CD8-positive, alpha-beta memory T cell (primary cell): ENCODE data around the gene SASH3. TPM values are rescaled to one million over a fixed set of nuclear protein-coding genes. Genes with fewer than 3 reads are reported as not detected.

Experiments
- CTCF ChIA-PET: fragments of 350-600 bp; sonication (Branson Sonifier 250); formaldehyde crosslinking; loops from one replicate; lab custom pipeline; 2021; ENCODE audit warnings: antibody characterized with exemption; lab: Charles Lee
- POLR2A ChIA-PET: fragments of 350-600 bp; sonication (Branson Sonifier 250); formaldehyde crosslinking; loops from one replicate; lab custom pipeline; 2021; ENCODE audit warnings: antibody characterized with exemption; lab: Charles Lee
- DNase-seq, 5 donors: peaks; one replicate each; pipeline versions ENCODE4 v3.0.0 to v3.0.0-alpha.2; 2020 to 2022; ENCODE audit warnings: mixed read lengths in 1 of 5
- H3K27ac ChIP-seq: one replicate; pipeline ENCODE4 v1.7.0; 2013; ENCODE audit warnings: low read depth, mild to moderate bottlenecking, low read length, moderate library complexity
- H3K27me3 ChIP-seq: 2 replicates; pipeline ENCODE4 v1.7.0; 2013; ENCODE audit warnings: low read length, mild to moderate bottlenecking; ENCODE audit not compliant: insufficient read depth, poor library complexity, severe bottlenecking
- H3K36me3 ChIP-seq: 2 replicates; pipeline ENCODE4 v1.7.0; 2013; ENCODE audit warnings: mild to moderate bottlenecking, low read length, moderate library complexity; ENCODE audit not compliant: insufficient read depth
- H3K4me1 ChIP-seq: 2 replicates; pipeline ENCODE4 v1.7.0; 2013; ENCODE audit warnings: mild to moderate bottlenecking, low read length, moderate library complexity; ENCODE audit not compliant: insufficient read depth
- H3K4me3 ChIP-seq: 2 replicates; pipeline ENCODE4 v1.7.0; 2013; ENCODE audit warnings: mild to moderate bottlenecking, low read length
- H3K9me3 ChIP-seq: 2 replicates; pipeline ENCODE4 v1.7.0; 2013; ENCODE audit warnings: mild to moderate bottlenecking, low read length
- H3K27ac Mint-ChIP-seq, 8 donors: one replicate each; pipeline ENCODE4 v1.8.0; 2020 to 2021; ENCODE audit warnings: mixed read lengths in 8 of 8, mild to moderate bottlenecking in 6 of 8, inconsistent platforms in 3 of 8, moderate library complexity in 3 of 8
- H3K27me3 Mint-ChIP-seq, 2 donors: one replicate each; pipeline ENCODE4 v1.8.0; 2020 to 2021; ENCODE audit warnings: mixed read lengths in 2 of 2, mild to moderate bottlenecking in 1 of 2, moderate library complexity in 1 of 2
- H3K36me3 Mint-ChIP-seq, 3 donors: one replicate each; pipeline ENCODE4 v1.8.0; 2020 to 2021; ENCODE audit warnings: mixed read lengths in 3 of 3, inconsistent platforms in 1 of 3, mild to moderate bottlenecking in 1 of 3
- H3K4me1 Mint-ChIP-seq, 3 donors: one replicate each; pipeline ENCODE4 v1.8.0; 2020 to 2021; ENCODE audit warnings: mixed read lengths in 3 of 3, inconsistent platforms in 1 of 3, mild to moderate bottlenecking in 1 of 3
- H3K4me3 Mint-ChIP-seq, 7 donors: one replicate each; pipeline ENCODE4 v1.8.0; 2020 to 2021; ENCODE audit warnings: mixed read lengths in 7 of 7, mild to moderate bottlenecking in 6 of 7, moderate library complexity in 4 of 7, inconsistent platforms in 2 of 7
- H3K9me3 Mint-ChIP-seq, 5 donors: one replicate each; pipeline ENCODE4 v1.8.0; 2020 to 2022; ENCODE audit warnings: mixed read lengths in 5 of 5, mild to moderate bottlenecking in 3 of 5, moderate library complexity in 2 of 5, inconsistent platforms in 1 of 5
- polyA plus RNA-seq: library from polyadenylated mRNA; unstranded; fragments of 300-500 nt; fragmentation: Illumina TruSeq; gene quantifications from one replicate; pipeline ENCODE4 v1.2.3, GENCODE V29; 2021
- total RNA-seq, 2 experiments: library from RNA; stranded (reverse); gene quantifications; one replicate each; pipeline ENCODE4 v1.2.3, GENCODE V29; 2021

The SASH3 gene
- total and polyA plus RNA-seq, 3 experiments from 2014 or later = 140 to 296 (median 147) TPM

- Histone ChIP-seq H3K27me3 (no peaks in the 10 kb centered on the region), H3K27ac (no peak overlapping the region), H3K9me3 (no peaks in the 10 kb centered on the region), H3K36me3 (no peaks in the 10 kb centered on the region), H3K4me1 (peaks cover 85% of the 10 kb centered on the region), H3K4me3 (no peak overlapping the region)
- CTCF ChIA-PET = interaction anchor here (0.6 to 6.2 kb wide), 4 partner anchors 8 to 257 kb away, joined by 3 to 37 read pairs (median 10); no protein-coding TSS in a partner anchor
- Mint-ChIP-seq H3K4me3 (peak overlapping the region; percentile 58 to 86 (median 67)), H3K4me1 (peaks cover 77 to 94% (median 85%) of the 10 kb centered on the region in 3 donors), H3K36me3 (no peaks in the 10 kb centered on the region), H3K27ac (peak overlapping the region; percentile 80 to 96 (median 92)), H3K9me3 (no peaks in the 10 kb centered on the region), H3K27me3 (no peaks in the 10 kb centered on the region)
- peak in 3 of 5 donors; percentile 50 to 65 (median 55) for DNase-seq
- POLR2A ChIA-PET = interaction anchor here (0.8 to 6.4 kb wide), 3 partner anchors 10 to 15 kb away, joined by 3 to 82 read pairs (median 3); partner anchors contain the start of gene SASH3
Measured at GRCh38 chrX:129771266-129771995, 8.3 kb upstream of the SASH3 start.

GRCh38 chrX:129772796-129773431 lies 6.8 kb upstream of the SASH3 start:
- Histone ChIP-seq H3K27me3 (no peaks in the 10 kb centered on the region), H3K36me3 (no peaks in the 10 kb centered on the region), H3K27ac (no peak overlapping the region), H3K9me3 (no peaks in the 10 kb centered on the region), H3K4me3 (no peak overlapping the region), H3K4me1 (peaks cover 87% of the 10 kb centered on the region)
- ChIA-PET POLR2A (interaction anchor here (0.8 to 6.4 kb wide), 3 partner anchors 9 to 17 kb away, joined by 3 to 82 read pairs (median 5); partner anchors contain the start of gene SASH3), CTCF (interaction anchor here (1.0 to 6.2 kb wide), 7 partner anchors 9 to 95 kb away, joined by 3 to 37 read pairs (median 3); no protein-coding TSS in a partner anchor)
- Mint-ChIP-seq H3K27me3 (no peaks in the 10 kb centered on the region), H3K27ac (peak overlapping the region; percentile 86 to 98 (median 94)), H3K4me3 (peak overlapping the region; percentile 19 to 87 (median 69)), H3K9me3 (no peaks in the 10 kb centered on the region), H3K36me3 (no peaks in the 10 kb centered on the region), H3K4me1 (peaks cover 79 to 96% (median 86%) of the 10 kb centered on the region in 3 donors)
- DNase-seq = peak in 3 of 5 donors; percentile 44 to 61 (median 53)

GRCh38 chrX:129773649-129774458 lies 5.9 kb upstream of the SASH3 start:
- H3K9me3 Mint-ChIP-seq = no peaks in the 10 kb centered on the region
- H3K4me3 Mint-ChIP-seq = peak overlapping the region; percentile 15 to 87 (median 53)
- peak overlapping the region; percentile 75 to 98 (median 94) for H3K27ac Mint-ChIP-seq
- Histone ChIP-seq H3K27me3 (no peaks in the 10 kb centered on the region), H3K9me3 (no peaks in the 10 kb centered on the region), H3K4me3 (no peak overlapping the region), H3K36me3 (no peaks in the 10 kb centered on the region), H3K4me1 (peaks cover 87% of the 10 kb centered on the region), H3K27ac (no peak overlapping the region)
- H3K27me3 Mint-ChIP-seq = no peaks in the 10 kb centered on the region
- DNase-seq = peak in 1 of 5 donors; percentile 55
- ChIA-PET POLR2A (interaction anchor here (0.8 to 6.4 kb wide), 3 partner anchors 8 to 18 kb away, joined by 3 to 82 read pairs (median 5); partner anchors contain the start of gene SASH3), CTCF (interaction anchor here (1.0 to 6.2 kb wide), 5 partner anchors 8 to 47 kb away, joined by 3 to 37 read pairs (median 6); no protein-coding TSS in a partner anchor)
- H3K4me1 Mint-ChIP-seq = peaks cover 78 to 96% (median 86%) of the 10 kb centered on the region in 3 donors
- H3K36me3 Mint-ChIP-seq = no peaks in the 10 kb centered on the region

- peaks cover 0 to 4% (median 0%) of the 10 kb centered on the region in 5 donors for H3K9me3 Mint-ChIP-seq
- peak overlapping the region; percentile 81 to 92 (median 84) for H3K4me3 Mint-ChIP-seq
- H3K36me3 ChIP-seq = peaks cover 2% of the 10 kb centered on the region
- H3K4me1 ChIP-seq = peaks cover 64% of the 10 kb centered on the region
- CTCF ChIA-PET = interaction anchor here (0.7 to 2.3 kb wide), 10 partner anchors 10 to 344 kb away, joined by 3 to 8 read pairs (median 4); no protein-coding TSS in a partner anchor
- H3K4me3 ChIP-seq = peak overlapping the region; percentile 69
- peaks cover 0 to 25% (median 0%) of the 10 kb centered on the region in 3 donors for H3K36me3 Mint-ChIP-seq
- POLR2A ChIA-PET = interaction anchor here (0.8 to 4.2 kb wide), 3 partner anchors 8 to 22 kb away, joined by 3 to 27 read pairs (median 3); no protein-coding TSS in a partner anchor
- H3K27me3 Mint-ChIP-seq = no peaks in the 10 kb centered on the region
- peak overlapping the region; percentile 85 to 99 (median 94) for H3K27ac Mint-ChIP-seq
- no peaks in the 10 kb centered on the region for H3K27me3 ChIP-seq
- H3K9me3 ChIP-seq = no peaks in the 10 kb centered on the region
- peak overlapping the region; percentile 54 for H3K27ac ChIP-seq
- peaks cover 74 to 96% (median 84%) of the 10 kb centered on the region in 3 donors for H3K4me1 Mint-ChIP-seq
- peak; percentile 60 to 85 (median 80) for DNase-seq
Measured at GRCh38 chrX:129777218-129778030, 2.3 kb upstream of the SASH3 start.

- peaks cover 13% of the 10 kb centered on the region for H3K36me3 ChIP-seq
- H3K4me3 Mint-ChIP-seq = peak overlapping the region; percentile 87 to 100 (median 97)
- peaks cover 0 to 4% (median 0%) of the 10 kb centered on the region in 5 donors for H3K9me3 Mint-ChIP-seq
- no peaks in the 10 kb centered on the region for H3K27me3 Mint-ChIP-seq
- ChIA-PET POLR2A (interaction anchor here (1.1 to 5.1 kb wide), 4 partner anchors 8 to 53 kb away, joined by 3 to 82 read pairs (median 15); no protein-coding TSS in a partner anchor), CTCF (interaction anchor here (1.0 to 1.3 kb wide), 4 partner anchors 11 to 44 kb away, joined by 3 to 10 read pairs (median 4); no protein-coding TSS in a partner anchor)
- no peaks in the 10 kb centered on the region for H3K27me3 ChIP-seq
- H3K4me1 ChIP-seq = peaks cover 64% of the 10 kb centered on the region
- peak overlapping the region; percentile 86 to 97 (median 96) for H3K27ac Mint-ChIP-seq
- peaks cover 8 to 43% (median 9%) of the 10 kb centered on the region in 3 donors for H3K36me3 Mint-ChIP-seq
- peak overlapping the region; percentile 84 for H3K4me3 ChIP-seq
- no peaks in the 10 kb centered on the region for H3K9me3 ChIP-seq
- DNase-seq = no peak
- H3K4me1 Mint-ChIP-seq = peaks cover 74 to 97% (median 85%) of the 10 kb centered on the region in 3 donors
- peak overlapping the region; percentile 30 for H3K27ac ChIP-seq
Measured at GRCh38 chrX:129779086-129779672, 570 bp upstream of the SASH3 start.

GRCh38 chrX:129780441-129781105 lies 824 bp downstream of the SASH3 start:
- H3K9me3 ChIP-seq = no peaks in the 10 kb centered on the region
- Mint-ChIP-seq H3K4me3 (peak overlapping the region; percentile 87 to 100 (median 97)), H3K4me1 (peaks cover 74 to 97% (median 84%) of the 10 kb centered on the region in 3 donors), H3K27ac (peak overlapping the region; percentile 86 to 97 (median 94)), H3K9me3 (peaks cover 0 to 4% (median 0%) of the 10 kb centered on the region in 5 donors), H3K36me3 (peaks cover 8 to 54% (median 20%) of the 10 kb centered on the region in 3 donors), H3K27me3 (no peaks in the 10 kb centered on the region)
- peaks cover 63% of the 10 kb centered on the region for H3K4me1 ChIP-seq
- CTCF ChIA-PET = interaction anchor here (1.2 to 3.8 kb wide), 7 partner anchors 10 to 145 kb away, joined by 4 to 37 read pairs (median 10); no protein-coding TSS in a partner anchor
- H3K4me3 ChIP-seq = peak overlapping the region; percentile 84
- H3K36me3 ChIP-seq = peaks cover 17% of the 10 kb centered on the region
- no peak for DNase-seq
- POLR2A ChIA-PET = interaction anchor here (0.9 to 5.1 kb wide), 8 partner anchors 10 to 126 kb away, joined by 3 to 82 read pairs (median 11); partner anchors contain the start of genes UTP14A and ZDHHC9
- no peaks in the 10 kb centered on the region for H3K27me3 ChIP-seq
- H3K27ac ChIP-seq = peak overlapping the region; percentile 64
